Activated T-helper 17 cell treated with anti-CD3 and anti-CD28 coated beads, Interleukin-2, amount 50 U/mL, for 72 hours (primary cell): ENCODE measurements around the gene B3GALNT1. TPM values are rescaled to one million over a fixed set of nuclear protein-coding genes. Genes with fewer than 3 reads are reported as not detected.

ENCODE experiments used
- ATAC-seq: fragments of 150-1000 bp; cut with Tn5 transposase; replicated peaks from 2 replicates; pipeline ENCODE4 v1.10.0; 2021; ENCODE audit warnings: mild to moderate bottlenecking, moderate library complexity
- H3K27ac Mint-ChIP-seq: one replicate; pipeline ENCODE4 v1.8.0; 2022; ENCODE audit warnings: mixed read lengths
- H3K27me3 Mint-ChIP-seq: one replicate; pipeline ENCODE4 v1.8.0; 2022; ENCODE audit warnings: mixed read lengths
- H3K36me3 Mint-ChIP-seq: one replicate; pipeline ENCODE4 v1.8.0; 2022; ENCODE audit warnings: low read depth, mild to moderate bottlenecking, mixed read lengths
- H3K4me1 Mint-ChIP-seq: one replicate; pipeline ENCODE4 v1.8.0; 2022; ENCODE audit warnings: mixed read lengths
- H3K4me3 Mint-ChIP-seq: one replicate; pipeline ENCODE4 v1.8.0; 2022; ENCODE audit warnings: mild to moderate bottlenecking, mixed read lengths
- H3K9me3 Mint-ChIP-seq: one replicate; pipeline ENCODE4 v1.8.0; 2022; ENCODE audit warnings: mixed read lengths
- total RNA-seq, 2 donors: library from RNA; stranded (reverse); gene quantifications; one replicate each; pipeline ENCODE4 v1.2.3, GENCODE V29; 2022

Gene B3GALNT1
- total RNA-seq, 2 donors from 2014 or later, result 2.1 to 5.6 TPM

DNA sequence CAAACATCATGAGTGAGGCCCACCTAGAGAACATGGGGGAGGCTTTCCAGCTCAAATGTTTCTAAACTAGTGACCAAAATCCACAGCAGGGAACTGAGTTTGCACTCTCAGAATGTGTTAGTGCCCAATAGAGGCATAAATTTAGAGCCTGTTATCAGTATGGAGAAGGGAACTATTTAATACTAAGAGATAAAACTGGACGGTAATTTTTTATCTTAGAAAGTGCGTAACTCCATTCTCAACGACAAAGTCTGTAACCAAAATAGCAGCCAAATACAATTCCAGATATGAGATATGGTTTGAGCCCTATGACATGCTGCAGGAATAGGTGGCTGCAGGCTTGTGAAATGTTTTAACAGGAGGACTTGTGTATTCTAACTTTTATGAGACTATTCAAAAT, 3.5 kb downstream of the B3GALNT1 start:
- Mint-ChIP-seq H3K4me3 (no peak overlapping the region), H3K27me3 (peaks cover 5% of the 10 kb centered on the region), H3K27ac (no peak overlapping the region), H3K4me1 (no peaks in the 10 kb centered on the region), H3K36me3 (no peaks in the 10 kb centered on the region), H3K9me3 (no peaks in the 10 kb centered on the region)
- ATAC-seq, result no peak

DNA sequence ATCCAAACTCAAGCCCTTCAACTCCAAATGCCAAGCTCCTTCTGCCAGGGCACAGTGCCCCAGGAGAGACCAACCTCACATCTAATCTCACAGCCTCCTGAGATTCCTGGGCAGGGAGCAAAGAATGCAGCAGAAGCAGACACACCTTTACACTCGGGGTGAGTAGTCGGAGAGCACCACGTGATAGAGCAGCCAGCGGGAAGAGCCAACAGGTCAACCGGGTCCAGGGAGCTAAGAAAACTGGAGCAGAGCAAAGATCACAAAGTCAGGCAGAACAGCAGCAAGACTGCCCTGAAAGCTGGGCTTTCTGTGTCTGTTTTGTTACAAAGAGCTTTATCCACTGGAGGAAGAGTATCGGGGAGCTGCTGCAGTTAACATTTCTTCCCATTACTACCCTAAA, 4.2 kb downstream of the B3GALNT1 start:
- Mint-ChIP-seq H3K4me3 (no peak overlapping the region), H3K27ac (no peak overlapping the region), H3K36me3 (no peaks in the 10 kb centered on the region), H3K27me3 (peaks cover 5% of the 10 kb centered on the region), H3K4me1 (no peaks in the 10 kb centered on the region), H3K9me3 (no peaks in the 10 kb centered on the region)
- no peak for ATAC-seq

DNA sequence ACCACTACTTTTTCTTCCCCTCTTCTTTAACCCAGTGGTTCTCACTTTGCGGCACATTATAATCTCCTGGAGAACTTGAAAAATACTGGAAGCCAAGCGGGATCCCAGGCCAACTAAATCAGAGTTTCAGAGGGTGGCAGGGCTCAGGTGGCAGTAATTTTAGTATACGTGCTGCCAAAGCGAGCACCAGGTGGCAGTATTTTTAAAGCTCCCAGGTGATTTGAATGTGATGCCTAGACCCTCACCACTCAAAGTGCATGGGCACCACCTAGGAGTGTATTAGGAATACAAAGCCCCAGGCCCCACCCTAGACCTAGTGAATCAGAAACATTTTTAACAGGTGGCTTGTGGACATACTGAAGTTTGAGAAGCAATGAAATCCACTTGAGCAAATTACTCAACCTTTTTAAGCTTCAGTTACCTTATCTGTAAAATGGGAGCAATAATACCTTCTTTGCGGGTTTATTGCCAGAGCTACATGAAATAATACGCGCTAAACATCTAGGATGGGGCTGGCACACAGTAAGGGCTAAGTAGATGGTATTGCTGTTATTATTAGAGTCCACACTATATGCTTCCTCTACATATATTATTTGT, 8.3 kb downstream of the B3GALNT1 start:
- Mint-ChIP-seq H3K36me3 (no peaks in the 10 kb centered on the region), H3K27me3 (no peaks in the 10 kb centered on the region), H3K4me1 (no peaks in the 10 kb centered on the region), H3K27ac (no peak overlapping the region), H3K4me3 (no peak overlapping the region), H3K9me3 (no peaks in the 10 kb centered on the region)
- no peak for ATAC-seq

DNA sequence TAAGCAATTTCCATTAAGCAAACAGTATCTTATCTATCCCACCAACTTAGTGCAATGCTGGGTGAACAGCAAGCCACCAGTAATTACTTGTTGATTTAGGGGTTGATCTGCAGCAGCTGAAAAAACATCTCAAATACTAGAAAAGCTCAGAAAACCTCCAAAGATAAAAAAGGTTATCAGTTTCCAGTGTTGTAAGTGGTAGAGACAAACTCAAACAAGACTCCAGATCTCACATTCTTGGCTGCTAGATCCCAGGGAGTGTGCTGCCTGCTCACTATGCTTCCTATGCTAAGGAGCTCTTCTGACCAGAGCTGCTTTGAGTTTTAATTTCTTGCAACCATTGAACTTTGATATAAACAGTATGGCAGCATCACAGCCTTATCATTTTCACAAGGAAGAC, 11.3 kb downstream of the B3GALNT1 start:
- ATAC-seq, result no peak
- no peak overlapping the region for H3K4me3 Mint-ChIP-seq
- H3K36me3 Mint-ChIP-seq, result peaks cover 4% of the 10 kb centered on the region
- H3K27ac Mint-ChIP-seq, result no peak overlapping the region
- no peaks in the 10 kb centered on the region for H3K9me3 Mint-ChIP-seq
- no peaks in the 10 kb centered on the region for H3K27me3 Mint-ChIP-seq
- H3K4me1 Mint-ChIP-seq, result no peaks in the 10 kb centered on the region

DNA sequence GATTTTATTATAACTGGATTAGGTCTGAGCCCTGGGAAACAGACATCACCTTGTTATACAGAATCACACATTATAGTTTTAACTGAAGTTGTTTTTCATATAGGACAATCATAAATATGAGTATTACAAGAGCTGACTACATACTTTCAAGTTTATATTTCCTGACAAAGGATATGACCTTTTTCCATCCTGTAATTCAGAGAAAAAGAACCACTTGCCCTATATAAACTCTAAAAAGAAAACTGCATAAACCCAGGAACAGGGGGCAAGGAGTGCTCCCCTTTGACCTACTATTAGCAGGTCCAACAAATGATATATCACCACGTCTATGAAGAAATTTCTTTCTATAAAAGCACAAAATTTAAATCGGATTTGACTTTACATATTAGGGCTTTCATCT, 20.9 kb downstream of the B3GALNT1 start:
- peaks cover 11% of the 10 kb centered on the region for H3K36me3 Mint-ChIP-seq
- H3K27ac Mint-ChIP-seq, result no peak overlapping the region
- ATAC-seq, result no peak
- H3K4me1 Mint-ChIP-seq, result no peaks in the 10 kb centered on the region
- no peaks in the 10 kb centered on the region for H3K9me3 Mint-ChIP-seq
- H3K27me3 Mint-ChIP-seq, result peaks cover 4% of the 10 kb centered on the region
- no peak overlapping the region for H3K4me3 Mint-ChIP-seq

DNA sequence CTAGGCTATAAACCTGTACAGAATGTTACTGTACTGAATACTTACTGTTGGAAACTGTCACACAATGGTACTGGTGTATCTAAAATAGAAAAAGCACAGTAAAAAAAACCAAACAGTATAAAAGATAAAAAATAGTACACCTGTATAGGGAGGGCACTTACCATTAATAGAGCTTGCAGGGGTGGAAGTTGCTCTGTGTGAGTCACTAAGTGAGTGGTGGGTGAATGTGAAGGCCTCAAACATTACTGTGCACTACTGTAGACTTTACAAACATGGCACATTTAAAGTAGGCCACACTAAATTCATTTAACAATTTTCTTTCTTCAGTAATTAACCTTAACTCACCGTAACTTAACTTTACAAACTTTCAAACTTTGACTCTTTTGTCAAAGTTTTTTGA, 22.0 kb downstream of the B3GALNT1 start:
- no peak overlapping the region for H3K27ac Mint-ChIP-seq
- H3K36me3 Mint-ChIP-seq, result peaks cover 8% of the 10 kb centered on the region
- no peaks in the 10 kb centered on the region for H3K9me3 Mint-ChIP-seq
- no peak for ATAC-seq
- no peak overlapping the region for H3K4me3 Mint-ChIP-seq
- H3K4me1 Mint-ChIP-seq, result peaks cover under 1% of the 10 kb centered on the region
- H3K27me3 Mint-ChIP-seq, result peaks cover 1% of the 10 kb centered on the region

DNA sequence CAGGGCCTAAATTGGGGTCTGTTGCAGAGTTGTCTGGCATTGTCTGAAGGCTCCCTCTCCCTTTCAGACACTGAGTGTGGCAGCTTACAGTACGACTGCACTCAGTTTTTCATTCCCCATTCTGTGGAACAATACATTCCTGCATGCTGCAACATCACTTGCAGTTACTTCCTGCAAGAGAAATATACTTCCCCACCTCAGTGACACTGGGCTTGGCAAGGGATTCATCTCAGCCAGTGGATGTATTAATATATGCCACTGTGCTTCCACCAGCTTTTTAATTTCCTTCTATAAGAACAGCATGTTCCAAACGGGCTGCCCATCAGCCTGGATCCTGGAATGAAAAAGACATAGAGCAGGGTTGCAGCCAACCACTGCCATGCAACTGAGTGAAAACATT, 23.1 kb downstream of the B3GALNT1 start:
- no peak for ATAC-seq
- no peaks in the 10 kb centered on the region for H3K9me3 Mint-ChIP-seq
- H3K4me3 Mint-ChIP-seq, result no peak overlapping the region
- H3K27ac Mint-ChIP-seq, result no peak overlapping the region
- peaks cover 3% of the 10 kb centered on the region for H3K27me3 Mint-ChIP-seq
- peaks cover 8% of the 10 kb centered on the region for H3K36me3 Mint-ChIP-seq
- H3K4me1 Mint-ChIP-seq, result peaks cover 5% of the 10 kb centered on the region

- H3K27ac Mint-ChIP-seq, result no peak overlapping the region
- peaks cover 6% of the 10 kb centered on the region for H3K27me3 Mint-ChIP-seq
- peak; percentile 51 for ATAC-seq
- no peaks in the 10 kb centered on the region for H3K9me3 Mint-ChIP-seq
- peaks cover 5% of the 10 kb centered on the region for H3K4me1 Mint-ChIP-seq
- no peak overlapping the region for H3K4me3 Mint-ChIP-seq
- peaks cover 8% of the 10 kb centered on the region for H3K36me3 Mint-ChIP-seq
These were observed 23.5 kb downstream of the B3GALNT1 start for GRCh38 chr3:161081633-161082032.

DNA sequence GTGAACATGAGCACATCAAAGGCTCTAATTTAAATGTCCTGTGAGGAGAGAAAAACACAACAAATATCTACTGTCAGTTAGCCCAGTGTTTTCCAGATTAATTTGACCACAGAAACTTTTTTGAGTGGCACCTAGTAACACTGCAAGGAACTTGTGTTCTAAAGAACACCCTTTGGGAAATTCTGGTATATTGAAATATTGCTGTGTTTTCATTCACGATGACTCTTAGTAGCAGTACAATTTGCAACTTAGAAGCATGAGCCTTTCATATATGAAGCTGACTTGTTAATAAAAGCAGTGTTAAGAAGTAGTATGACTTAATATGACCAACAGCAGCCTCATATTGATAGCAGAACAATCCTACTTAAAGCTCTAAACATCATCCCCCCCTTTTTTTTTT, 32.0 kb downstream of the B3GALNT1 start:
- peaks cover 5% of the 10 kb centered on the region for H3K4me1 Mint-ChIP-seq

DNA sequence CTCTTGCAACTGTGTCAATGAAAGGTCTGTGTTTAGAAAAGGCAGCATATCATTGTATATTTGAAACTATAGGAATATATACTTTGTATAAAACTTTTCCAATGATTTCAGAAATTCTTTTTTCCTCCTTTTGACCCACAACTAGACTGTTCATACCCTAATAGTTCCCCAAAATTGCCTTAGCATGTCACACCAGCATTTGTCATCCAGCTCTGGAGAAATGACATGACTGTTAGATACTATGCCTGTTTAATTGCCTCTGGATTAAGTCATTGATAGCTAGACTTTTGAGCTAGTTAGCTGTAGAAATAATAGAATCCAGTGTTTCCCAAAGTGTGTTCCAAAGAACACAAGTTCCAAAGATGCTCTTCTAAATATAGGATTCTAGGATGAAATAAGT, 32.4 kb downstream of the B3GALNT1 start:
- H3K27me3 Mint-ChIP-seq, result peaks cover 6% of the 10 kb centered on the region
- no peak overlapping the region for H3K4me3 Mint-ChIP-seq
- H3K27ac Mint-ChIP-seq, result no peak overlapping the region
- no peaks in the 10 kb centered on the region for H3K9me3 Mint-ChIP-seq
- H3K36me3 Mint-ChIP-seq, result no peaks in the 10 kb centered on the region
- peaks cover under 1% of the 10 kb centered on the region for H3K4me1 Mint-ChIP-seq
- ATAC-seq, result no peak

More for the DNA sequence above, 32.0 kb downstream of the B3GALNT1 start:
- ATAC-seq, result no peak
- H3K36me3 Mint-ChIP-seq, result no peaks in the 10 kb centered on the region
- no peaks in the 10 kb centered on the region for H3K9me3 Mint-ChIP-seq
- no peak overlapping the region for H3K27ac Mint-ChIP-seq
- H3K27me3 Mint-ChIP-seq, result peaks cover 6% of the 10 kb centered on the region
- H3K4me3 Mint-ChIP-seq, result no peak overlapping the region

- no peaks in the 10 kb centered on the region for H3K9me3 Mint-ChIP-seq
- H3K4me3 Mint-ChIP-seq, result no peak overlapping the region
- peak; percentile 17 for ATAC-seq
- H3K27me3 Mint-ChIP-seq, result peaks cover 4% of the 10 kb centered on the region
- no peaks in the 10 kb centered on the region for H3K4me1 Mint-ChIP-seq
- no peak overlapping the region for H3K27ac Mint-ChIP-seq
- H3K36me3 Mint-ChIP-seq, result no peaks in the 10 kb centered on the region
These were observed 32.9 kb downstream of the B3GALNT1 start for GRCh38 chr3:161072211-161072621.

DNA sequence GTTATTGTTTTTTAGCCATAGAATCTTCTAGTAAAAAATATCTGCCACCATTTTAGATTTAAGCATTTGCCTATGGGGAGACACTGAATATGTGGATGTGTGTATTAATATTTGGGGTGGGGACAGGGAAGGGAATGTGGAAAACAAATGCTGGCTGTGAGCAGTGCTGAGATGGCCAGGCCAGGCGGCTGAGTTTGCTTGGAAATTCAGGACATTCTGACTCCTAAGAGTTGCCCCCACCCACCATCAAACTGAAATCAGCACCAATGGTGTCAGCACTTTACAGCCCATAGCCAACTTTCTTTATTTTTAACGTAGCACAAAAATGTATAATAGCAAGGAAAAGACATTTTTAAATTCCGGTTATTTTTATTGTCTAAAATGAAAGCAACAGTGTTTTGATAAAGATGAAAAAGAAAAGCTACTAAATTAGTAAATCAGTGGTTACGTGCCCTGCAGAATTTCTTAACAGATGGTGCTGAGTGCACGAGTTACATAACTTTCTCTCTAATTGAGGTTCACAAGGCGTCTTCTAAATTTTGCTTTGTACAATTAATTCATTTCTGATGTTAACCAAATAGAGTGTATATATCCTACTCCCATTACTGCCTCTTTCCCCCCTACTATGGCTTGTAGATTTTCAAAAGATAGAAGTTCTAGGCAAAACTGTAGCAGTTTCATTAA, 34.0 kb downstream of the B3GALNT1 start:
- H3K4me1 Mint-ChIP-seq, result no peaks in the 10 kb centered on the region
- ATAC-seq, result no peak
- no peak overlapping the region for H3K4me3 Mint-ChIP-seq
- no peaks in the 10 kb centered on the region for H3K9me3 Mint-ChIP-seq
- H3K27ac Mint-ChIP-seq, result no peak overlapping the region
- no peaks in the 10 kb centered on the region for H3K27me3 Mint-ChIP-seq
- no peaks in the 10 kb centered on the region for H3K36me3 Mint-ChIP-seq

DNA sequence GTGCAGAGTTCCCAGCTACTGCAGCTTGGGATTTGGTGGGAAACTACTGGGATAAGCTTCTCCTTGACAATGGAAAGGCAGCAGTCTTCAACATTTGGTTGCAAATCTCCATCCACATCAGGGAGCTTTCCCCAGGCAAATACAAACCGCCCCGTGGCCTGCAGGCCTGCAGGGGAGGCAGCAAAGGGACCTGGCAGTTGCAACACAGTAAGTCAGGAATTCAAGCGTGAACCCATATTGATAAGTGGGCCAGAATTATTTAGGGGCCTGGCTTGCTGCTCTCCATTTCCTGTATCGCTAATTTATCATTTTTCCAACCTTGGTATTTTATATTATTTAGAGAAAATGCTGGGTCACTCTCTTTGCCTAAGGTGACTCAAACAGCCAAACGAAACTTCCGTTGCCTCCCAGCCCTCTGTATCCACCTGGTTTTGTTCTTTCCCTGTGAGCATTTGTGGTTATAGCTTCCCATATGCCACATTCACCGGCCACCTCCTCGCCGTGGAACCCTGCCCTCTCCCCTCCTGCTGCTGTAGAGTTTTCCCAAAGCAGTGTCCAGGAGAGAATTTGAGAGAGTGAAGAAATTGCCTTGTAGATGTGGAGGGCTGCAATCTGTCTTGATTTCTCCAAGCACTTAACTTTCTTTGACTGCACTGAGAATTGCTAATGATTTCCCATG, 34.8 kb downstream of the B3GALNT1 start:
- no peak overlapping the region for H3K4me3 Mint-ChIP-seq
- H3K27ac Mint-ChIP-seq, result no peak overlapping the region
- H3K27me3 Mint-ChIP-seq, result no peaks in the 10 kb centered on the region
- no peaks in the 10 kb centered on the region for H3K9me3 Mint-ChIP-seq
- ATAC-seq, result no peak
- no peaks in the 10 kb centered on the region for H3K36me3 Mint-ChIP-seq
- no peaks in the 10 kb centered on the region for H3K4me1 Mint-ChIP-seq

- no peak overlapping the region for H3K27ac Mint-ChIP-seq
- H3K4me3 Mint-ChIP-seq, result no peak overlapping the region
- no peaks in the 10 kb centered on the region for H3K4me1 Mint-ChIP-seq
- H3K9me3 Mint-ChIP-seq, result no peaks in the 10 kb centered on the region
- peak; percentile 81 for ATAC-seq
- H3K27me3 Mint-ChIP-seq, result no peaks in the 10 kb centered on the region
- no peaks in the 10 kb centered on the region for H3K36me3 Mint-ChIP-seq
These were observed 35.5 kb downstream of the B3GALNT1 start for GRCh38 chr3:161069511-161070251.
